ENCODE measurements around the gene KCNK17. TPM values are rescaled to one million over a fixed set of nuclear protein-coding genes. Genes with fewer than 3 reads are reported as not detected.

The KCNK17 gene
- total RNA-seq, 4 donors from 2014 or later, result not detected

- TF ChIP-seq CTCF (IDR thresholded peaks at IDR 0.05; ENCODE audit: low read depth), result no peak
Measured at GRCh38 chr6:39300739-39301138, 13.5 kb downstream of the KCNK17 start.

- TF ChIP-seq CTCF (IDR thresholded peaks at IDR 0.05; ENCODE audit: low read depth), result no peak
Measured at GRCh38 chr6:39298061-39298460, 16.2 kb downstream of the KCNK17 start.

- no peak for TF ChIP-seq CTCF (IDR thresholded peaks at IDR 0.05; ENCODE audit: low read depth)
Measured at GRCh38 chr6:39296745-39297640, 17.2 kb downstream of the KCNK17 start.

- no peak for TF ChIP-seq CTCF (IDR thresholded peaks at IDR 0.05; ENCODE audit: low read depth)
Measured at GRCh38 chr6:39295611-39296011, 18.6 kb downstream of the KCNK17 start.

- TF ChIP-seq CTCF (IDR thresholded peaks at IDR 0.05; ENCODE audit: low read depth), result no peak
Measured at GRCh38 chr6:39294899-39295298, 19.3 kb downstream of the KCNK17 start.

GRCh38 chr6:39294133-39294532 lies 20.1 kb downstream of the KCNK17 start:
- no peak for TF ChIP-seq CTCF (IDR thresholded peaks at IDR 0.05; ENCODE audit: low read depth)

- no peak for TF ChIP-seq CTCF (IDR thresholded peaks at IDR 0.05; ENCODE audit: low read depth)
Measured at GRCh38 chr6:39292637-39293036, 21.6 kb downstream of the KCNK17 start.

Measured in subcutaneous adipose tissue (tissue), 4 donors.